GM23338 (cell line): Measurements from ENCODE around the gene C12orf43. TPM values are rescaled to one million over a fixed set of nuclear protein-coding genes. Genes with fewer than 3 reads are reported as not detected.

Experiments
- ATAC-seq: fragments of 200-7000 bp; cut with Tn5 transposase; 3 replicates; pipeline ENCODE4 v1.9.1; 2020
- DNase-seq: peaks from one replicate; pipeline ENCODE4 v3.0.0-alpha.2; 2015; ENCODE audit warnings: low spot score
- H2AFZ ChIP-seq: fragments of 200-600 bp; sonication (generic); 2 replicates; pipeline ENCODE4 v1.8.0; 2016; ENCODE audit warnings: antibody characterized with exemption, mild to moderate bottlenecking, moderate library complexity
- H3F3A ChIP-seq: fragments of 200-600 bp; sonication (generic); replicated peaks from 2 replicates; pipeline ENCODE4 v1.8.0; 2017; ENCODE audit warnings: antibody characterized with exemption, mixed run types, low read depth
- H3K27ac ChIP-seq: fragments of 200-600 bp; sonication (generic); 2 replicates; pipeline ENCODE4 v1.6.1; 2016; ENCODE audit warnings: low read depth
- H3K27me3 ChIP-seq: fragments of 200-600 bp; sonication (generic); 2 replicates; pipeline ENCODE4 v1.8.0; 2016; ENCODE audit warnings: mild to moderate bottlenecking, mixed run types, moderate library complexity; ENCODE audit not compliant: insufficient read depth
- H3K36me3 ChIP-seq: fragments of 200-600 bp; sonication (generic); 2 replicates; pipeline ENCODE4 v1.8.0; 2016; ENCODE audit warnings: mild to moderate bottlenecking; ENCODE audit not compliant: insufficient read depth
- H3K4me1 ChIP-seq: fragments of 200-600 bp; sonication (generic); 2 replicates; pipeline ENCODE4 v1.8.0; 2016; ENCODE audit warnings: mild to moderate bottlenecking, moderate library complexity; ENCODE audit not compliant: insufficient read depth
- H3K4me2 ChIP-seq: fragments of 200-600 bp; sonication (generic); 2 replicates; pipeline ENCODE4 v1.7.1; 2017; ENCODE audit warnings: mixed run types
- H3K4me3 ChIP-seq: fragments of 200-600 bp; sonication (generic); 2 replicates; pipeline ENCODE4 v1.6.1; 2016; ENCODE audit warnings: mixed run types
- H3K79me2 ChIP-seq: fragments of 200-600 bp; sonication (generic); replicated peaks from 2 replicates; pipeline ENCODE4 v1.8.0; 2017; ENCODE audit warnings: mild to moderate bottlenecking; ENCODE audit not compliant: insufficient read depth
- H3K9me2 ChIP-seq: fragments of 200-600 bp; sonication (generic); 2 replicates; pipeline ENCODE4 v1.8.0; 2017; ENCODE audit not compliant: insufficient read depth
- H4K20me1 ChIP-seq: fragments of 200-600 bp; sonication (generic); replicated peaks from 2 replicates; pipeline ENCODE4 v1.8.0; 2017; ENCODE audit warnings: mild to moderate bottlenecking; ENCODE audit not compliant: insufficient read depth
- H3K27ac Mint-ChIP-seq: 2 replicates; pipeline ENCODE4 v1.8.0; 2020; ENCODE audit warnings: inconsistent platforms, mild to moderate bottlenecking, moderate library complexity, mixed read lengths
- H3K27me3 Mint-ChIP-seq: 3 replicates; pipeline ENCODE4 v1.8.0; 2022; ENCODE audit warnings: low read depth, mild to moderate bottlenecking, moderate library complexity, mixed read lengths, inconsistent platforms; ENCODE audit not compliant: insufficient read depth, poor library complexity
- H3K36me3 Mint-ChIP-seq: 3 replicates; pipeline ENCODE4 v1.8.0; 2021; ENCODE audit warnings: low read depth, mild to moderate bottlenecking, inconsistent platforms, moderate library complexity, mixed read lengths
- H3K4me1 Mint-ChIP-seq: 3 replicates; pipeline ENCODE4 v1.8.0; 2020; ENCODE audit warnings: mild to moderate bottlenecking, inconsistent platforms, mixed read lengths
- H3K4me3 Mint-ChIP-seq: 3 replicates; pipeline ENCODE4 v1.8.0; 2021; ENCODE audit warnings: moderate library complexity, mild to moderate bottlenecking, inconsistent platforms, mixed read lengths
- H3K9me3 Mint-ChIP-seq: 3 replicates; pipeline ENCODE4 v1.8.0; 2020; ENCODE audit warnings: moderate library complexity, mild to moderate bottlenecking, inconsistent platforms, mixed read lengths
- CREB1 ChIP-seq: fragments of 250-450 bp; sonication (Bioruptor Pico); IDR thresholded peaks from 2 replicates; pipeline ENCODE4 v1.5.0; 2020; ENCODE audit warnings: low read depth, mild to moderate bottlenecking, moderate library complexity
- EZH2 ChIP-seq: fragments of 200-600 bp; sonication (generic); IDR thresholded peaks from one replicate; pipeline ENCODE4 v1.8.0; 2017; ENCODE audit warnings: antibody characterized with exemption, mild to moderate bottlenecking, low read depth; ENCODE audit not compliant: unreplicated experiment
- EZH2phosphoT487 ChIP-seq: fragments of 200-600 bp; sonication (generic); IDR thresholded peaks from one replicate; pipeline ENCODE4 v1.8.1; 2018; ENCODE audit warnings: antibody characterized with exemption; ENCODE audit not compliant: unreplicated experiment
- JUNB ChIP-seq: IDR thresholded peaks from one replicate; pipeline ENCODE4 v1.6.1; 2016; ENCODE audit warnings: antibody characterized with exemption; ENCODE audit not compliant: unreplicated experiment
- NANOG ChIP-seq: IDR thresholded peaks from 2 replicates; pipeline ENCODE4 v1.6.1; 2016; ENCODE audit warnings: antibody characterized with exemption, borderline replicate concordance
- POLR2AphosphoS5 ChIP-seq: IDR thresholded peaks from 2 replicates; pipeline ENCODE4 v1.6.1; 2016; ENCODE audit warnings: antibody characterized with exemption, low read depth
- ZNF114 ChIP-seq: fragments of 250-450 bp; sonication (Bioruptor Pico); IDR thresholded peaks from 2 replicates; pipeline ENCODE4 v1.5.0; 2020; ENCODE audit warnings: mild to moderate bottlenecking, moderate library complexity
- ZNF331 ChIP-seq: fragments of 250-450 bp; sonication (Bioruptor Pico); IDR thresholded peaks from 2 replicates; pipeline ENCODE4 v1.5.0; 2020; ENCODE audit warnings: low read depth, mild to moderate bottlenecking, moderate library complexity
- polyA plus RNA-seq: library from polyadenylated mRNA; unstranded; fragments of >200 nt; fragmentation: Nextera tagmentation; extraction: Ambion mirVana; gene quantifications from 2 replicates; pipeline ENCODE4 v1.2.1, GENCODE V29; 2016
- total RNA-seq: library from RNA; depleted of rRNA; stranded (reverse); fragments of >200 nt; shearing (Covaris generic); gene quantifications from 2 replicates; pipeline ENCODE4 v1.2.3, GENCODE V29; 2014
- TF ChIP-seq, protein P1 (sequence below): IDR thresholded peaks from one replicate; pipeline ENCODE4 v1.6.1; 2018; ENCODE audit warnings: antibody characterized with exemption; ENCODE audit not compliant: unreplicated experiment
- TF ChIP-seq, protein P2 (sequence below): IDR thresholded peaks from 2 replicates; pipeline ENCODE4 v1.6.1; 2016; ENCODE audit warnings: antibody characterized with exemption

Gene C12orf43
- total and polyA plus RNA-seq, 2 experiments from 2014 or later = 15.2 to 20.7 TPM

DNA sequence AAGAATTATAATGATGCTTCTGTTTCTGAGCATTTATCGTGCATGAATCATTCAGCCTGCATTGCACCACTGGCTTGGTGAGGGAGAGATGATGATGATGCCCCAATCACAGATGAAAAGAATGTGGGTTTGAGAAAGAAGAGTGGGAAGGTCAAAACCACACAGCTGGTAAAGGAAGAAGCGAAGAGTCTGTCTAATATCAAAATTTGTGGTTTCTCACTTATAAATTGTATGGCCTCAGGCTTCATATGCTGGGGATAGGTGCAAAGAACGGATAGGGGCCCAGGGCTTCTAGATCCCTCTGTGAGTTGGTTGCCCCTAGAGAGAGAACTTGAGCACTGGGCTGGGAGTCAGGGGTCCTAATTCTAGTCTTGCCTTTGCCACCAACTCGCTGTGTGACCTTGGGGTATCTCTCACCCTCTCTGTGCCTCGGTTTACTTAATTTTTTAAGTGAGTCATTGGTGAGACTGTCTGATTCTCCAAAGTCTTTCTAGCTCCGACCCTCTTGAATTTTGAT is 20.6 kb upstream of the C12orf43 start:
- no peak overlapping the region for H3K4me3 Mint-ChIP-seq

DNA sequence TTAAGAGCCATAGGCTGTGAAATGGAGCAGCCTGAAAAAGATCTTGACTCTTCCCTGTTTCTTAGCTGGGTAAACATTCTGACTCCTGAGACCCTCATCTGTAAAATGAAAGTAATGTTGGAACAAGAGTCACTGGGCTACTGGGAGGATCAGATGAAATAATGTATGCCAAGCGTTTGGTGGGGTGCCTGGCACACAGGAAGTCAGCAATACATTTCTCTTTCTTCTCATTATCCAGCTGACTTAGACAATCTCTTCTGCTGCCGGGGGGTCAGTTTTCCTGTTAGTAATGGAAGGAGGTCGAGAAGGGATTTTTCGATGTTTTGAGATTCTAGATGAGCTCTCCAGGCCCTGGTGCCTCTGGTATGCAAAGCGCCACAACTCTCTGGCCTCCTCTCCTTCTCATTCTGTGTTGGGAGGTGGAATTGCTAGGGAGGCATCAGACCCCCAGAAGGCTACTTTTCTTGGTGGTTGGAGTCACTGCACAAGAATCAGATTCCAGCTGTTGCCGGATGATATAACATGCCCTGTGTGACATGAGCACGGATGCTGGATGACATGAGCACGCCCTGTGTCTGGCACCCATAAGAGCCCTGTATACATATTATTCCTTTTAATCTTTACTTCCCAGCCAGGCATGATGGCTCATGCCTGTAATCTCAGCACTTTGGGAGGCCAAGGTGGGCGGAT is 18.5 kb upstream of the C12orf43 start:
- Mint-ChIP-seq H3K27ac (no peak overlapping the region), H3K4me3 (no peak overlapping the region; the same call in 2 of the 3 replicates), H3K9me3 (no peaks in the 10 kb centered on the region), H3K36me3 (no peaks in the 10 kb centered on the region), H3K4me1 (peaks cover 14% of the 10 kb centered on the region), H3K27me3 (peaks cover 2% of the 10 kb centered on the region)
- DNase-seq (no peak), ATAC-seq (no peak)
- H2AFZ ChIP-seq = no peak overlapping the region; the same call in 1 of the 2 replicates
- H3K4me2 ChIP-seq = no peak overlapping the region
- no peak overlapping the region for H3K27ac ChIP-seq
- peaks cover 4% of the 10 kb centered on the region for H3K4me1 ChIP-seq
- no peaks in the 10 kb centered on the region for H3K9me2 ChIP-seq
- H3K36me3 ChIP-seq = no peaks in the 10 kb centered on the region
- no peak overlapping the region for H3K4me3 ChIP-seq
- H3K27me3 ChIP-seq = no peaks in the 10 kb centered on the region
- H4K20me1 ChIP-seq = no peaks in the 10 kb centered on the region
- no peaks in the 10 kb centered on the region for H3F3A ChIP-seq
- H3K79me2 ChIP-seq = no peaks in the 10 kb centered on the region
- TF ChIP-seq, protein P1, sequence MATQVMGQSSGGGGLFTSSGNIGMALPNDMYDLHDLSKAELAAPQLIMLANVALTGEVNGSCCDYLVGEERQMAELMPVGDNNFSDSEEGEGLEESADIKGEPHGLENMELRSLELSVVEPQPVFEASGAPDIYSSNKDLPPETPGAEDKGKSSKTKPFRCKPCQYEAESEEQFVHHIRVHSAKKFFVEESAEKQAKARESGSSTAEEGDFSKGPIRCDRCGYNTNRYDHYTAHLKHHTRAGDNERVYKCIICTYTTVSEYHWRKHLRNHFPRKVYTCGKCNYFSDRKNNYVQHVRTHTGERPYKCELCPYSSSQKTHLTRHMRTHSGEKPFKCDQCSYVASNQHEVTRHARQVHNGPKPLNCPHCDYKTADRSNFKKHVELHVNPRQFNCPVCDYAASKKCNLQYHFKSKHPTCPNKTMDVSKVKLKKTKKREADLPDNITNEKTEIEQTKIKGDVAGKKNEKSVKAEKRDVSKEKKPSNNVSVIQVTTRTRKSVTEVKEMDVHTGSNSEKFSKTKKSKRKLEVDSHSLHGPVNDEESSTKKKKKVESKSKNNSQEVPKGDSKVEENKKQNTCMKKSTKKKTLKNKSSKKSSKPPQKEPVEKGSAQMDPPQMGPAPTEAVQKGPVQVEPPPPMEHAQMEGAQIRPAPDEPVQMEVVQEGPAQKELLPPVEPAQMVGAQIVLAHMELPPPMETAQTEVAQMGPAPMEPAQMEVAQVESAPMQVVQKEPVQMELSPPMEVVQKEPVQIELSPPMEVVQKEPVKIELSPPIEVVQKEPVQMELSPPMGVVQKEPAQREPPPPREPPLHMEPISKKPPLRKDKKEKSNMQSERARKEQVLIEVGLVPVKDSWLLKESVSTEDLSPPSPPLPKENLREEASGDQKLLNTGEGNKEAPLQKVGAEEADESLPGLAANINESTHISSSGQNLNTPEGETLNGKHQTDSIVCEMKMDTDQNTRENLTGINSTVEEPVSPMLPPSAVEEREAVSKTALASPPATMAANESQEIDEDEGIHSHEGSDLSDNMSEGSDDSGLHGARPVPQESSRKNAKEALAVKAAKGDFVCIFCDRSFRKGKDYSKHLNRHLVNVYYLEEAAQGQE = no peak
- TF ChIP-seq EZH2phosphoT487 (no peak), JUNB (no peak), EZH2 (no peak), POLR2AphosphoS5 (no peak), CREB1 (CRISPR knock-in tag) (no peak), NANOG (no peak), ZNF114 (CRISPR knock-in tag) (no peak), ZNF331 (CRISPR knock-in tag) (no peak)
- TF ChIP-seq, protein P2, sequence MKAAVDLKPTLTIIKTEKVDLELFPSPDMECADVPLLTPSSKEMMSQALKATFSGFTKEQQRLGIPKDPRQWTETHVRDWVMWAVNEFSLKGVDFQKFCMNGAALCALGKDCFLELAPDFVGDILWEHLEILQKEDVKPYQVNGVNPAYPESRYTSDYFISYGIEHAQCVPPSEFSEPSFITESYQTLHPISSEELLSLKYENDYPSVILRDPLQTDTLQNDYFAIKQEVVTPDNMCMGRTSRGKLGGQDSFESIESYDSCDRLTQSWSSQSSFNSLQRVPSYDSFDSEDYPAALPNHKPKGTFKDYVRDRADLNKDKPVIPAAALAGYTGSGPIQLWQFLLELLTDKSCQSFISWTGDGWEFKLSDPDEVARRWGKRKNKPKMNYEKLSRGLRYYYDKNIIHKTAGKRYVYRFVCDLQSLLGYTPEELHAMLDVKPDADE = no peak

More for the DNA sequence above, 20.6 kb upstream of the C12orf43 start:
- no peak for DNase-seq
- Histone ChIP-seq H3F3A (no peaks in the 10 kb centered on the region), H2AFZ (no peak overlapping the region), H3K36me3 (no peaks in the 10 kb centered on the region), H3K4me1 (no peaks in the 10 kb centered on the region), H3K9me2 (no peaks in the 10 kb centered on the region), H3K27ac (no peak overlapping the region), H3K4me2 (no peak overlapping the region), H3K27me3 (no peaks in the 10 kb centered on the region), H4K20me1 (no peaks in the 10 kb centered on the region), H3K4me3 (no peak overlapping the region), H3K79me2 (no peaks in the 10 kb centered on the region)
- no peaks in the 10 kb centered on the region for H3K36me3 Mint-ChIP-seq
- H3K4me1 Mint-ChIP-seq = peaks cover 7% of the 10 kb centered on the region; the same call in 2 of the 3 replicates
- H3K27ac Mint-ChIP-seq = no peak overlapping the region
- no peak for ATAC-seq
- H3K9me3 Mint-ChIP-seq = no peaks in the 10 kb centered on the region
- H3K27me3 Mint-ChIP-seq = peaks cover 4% of the 10 kb centered on the region
- TF ChIP-seq EZH2 = no peak
- TF ChIP-seq, protein P2 = no peak
